ENCODE data around the gene GNAI1. TPM values are rescaled to one million over a fixed set of nuclear protein-coding genes. Genes with fewer than 3 reads are reported as not detected.

GNAI1 gene
- polyA plus RNA-seq, 2 of the 4 experiments (the other 2 are of a cell fraction): 46.3 to 96.3 TPM

DNA sequence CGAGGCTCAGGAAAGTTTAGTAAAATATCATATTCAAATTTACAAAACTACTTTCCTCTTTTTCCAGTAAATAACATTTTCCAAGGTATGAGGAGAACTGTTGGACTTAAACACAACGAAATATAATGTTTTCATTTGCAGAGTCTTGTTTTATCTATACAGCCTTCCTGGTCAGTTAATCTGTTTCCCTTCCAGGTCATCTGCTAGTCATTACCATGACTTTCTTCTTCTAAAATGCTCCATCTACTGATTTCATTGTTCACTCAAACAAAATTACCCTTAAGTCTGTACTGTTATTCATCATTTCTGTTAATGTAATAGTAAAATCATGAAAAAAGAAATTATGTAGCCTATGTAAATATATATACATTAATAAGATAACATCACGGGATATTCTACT is 69.8 kb downstream of the GNAI1 start:
- TF ChIP-seq SMC3 (IDR thresholded peaks at IDR 0.05): no peak
- Histone ChIP-seq H3K27ac (no peak overlapping the region), H3K4me3 (no peak overlapping the region), H3K4me2 (no peak overlapping the region), H3K4me1 (peaks cover 19% of the 10 kb centered on the region), H3K9me3 (no peaks in the 10 kb centered on the region)
- POLR2A ChIA-PET: no interaction called here
- ATAC-seq (no peak), DNase-seq (ENCODE audit: low read depth in 1 of 2, low spot score in 1 of 2) (no peak), FAIRE-seq (peak; percentile 28)
- 58% methylated on average over 3 of the region's 3 CpGs for WGBS (ENCODE audit: missing lambda C conversion rate)
- CTCF ChIA-PET: interaction anchor here (0.7 to 1.3 kb wide), 2 partner anchors 11 to 38 kb away, joined by 3 to 6 read pairs; no protein-coding TSS in a partner anchor

DNA sequence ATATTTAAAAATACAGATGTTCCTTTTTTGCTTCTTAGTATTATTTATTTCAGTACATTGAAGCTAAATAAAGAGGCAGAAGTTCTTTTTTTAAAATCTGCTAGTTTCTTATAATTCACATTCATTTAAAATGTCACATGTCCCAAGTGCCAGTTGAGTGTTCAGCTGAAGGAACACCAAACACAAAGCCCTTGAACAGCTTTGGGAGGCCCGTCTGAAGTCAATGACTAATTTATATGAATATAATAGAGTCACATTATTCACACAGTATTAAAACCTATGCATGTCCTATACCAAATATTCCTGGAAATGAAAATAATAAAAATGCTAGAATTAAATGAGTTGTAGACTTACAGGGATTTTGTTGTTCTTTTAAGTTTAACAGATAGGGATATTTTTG is 70.3 kb downstream of the GNAI1 start:
- POLR2A ChIA-PET: no interaction called here
- no peak overlapping the region for H3K27ac ChIP-seq
- no peak for FAIRE-seq
- no peaks in the 10 kb centered on the region for H3K9me3 ChIP-seq
- H3K4me3 ChIP-seq: no peak overlapping the region
- 80% methylated on average over 1 of the region's 1 CpG for WGBS (ENCODE audit: missing lambda C conversion rate)
- CTCF ChIA-PET: interaction anchor here (0.7 to 1.3 kb wide), 2 partner anchors 10 to 37 kb away, joined by 3 to 6 read pairs; no protein-coding TSS in a partner anchor
- H3K4me2 ChIP-seq: no peak overlapping the region
- DNase-seq (ENCODE audit: low read depth in 1 of 2, low spot score in 1 of 2): no peak
- no peak for ATAC-seq
- TF ChIP-seq MAFK (IDR thresholded peaks at IDR 0.05; ENCODE audit: partially characterized antibody) (no peak), CHD4 (IDR thresholded peaks at IDR 0.05; ENCODE audit: borderline replicate concordance) (no peak), RFX5 (IDR thresholded peaks at IDR 0.05) (no peak)
- H3K4me1 ChIP-seq: peaks cover 23% of the 10 kb centered on the region

DNA sequence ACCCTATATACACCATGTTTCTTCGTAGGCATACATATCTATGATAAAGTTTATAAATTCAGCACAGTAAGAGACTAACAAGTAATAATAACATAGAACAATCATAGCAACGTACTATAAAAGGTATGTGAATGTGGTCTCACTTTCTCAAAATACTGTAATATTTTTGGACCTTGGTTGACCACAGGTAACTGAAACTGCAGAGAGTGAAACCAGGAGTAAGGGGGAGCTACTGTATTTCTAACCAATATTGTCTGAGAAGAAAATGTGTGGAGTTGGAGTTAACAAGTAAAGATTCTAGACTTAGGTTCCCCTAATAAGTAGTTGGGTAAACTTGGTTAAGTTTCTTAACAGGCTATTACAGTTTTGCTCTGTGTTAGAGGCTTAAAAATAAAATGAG is 72.1 kb downstream of the GNAI1 start:
- ATAC-seq (no peak), FAIRE-seq (no peak), DNase-seq (ENCODE audit: low read depth in 1 of 2, low spot score in 1 of 2) (no peak)
- WGBS (ENCODE audit: missing lambda C conversion rate): 98% methylated on average over 2 of the region's 2 CpGs
- H3K4me3 ChIP-seq: no peak overlapping the region
- no peak overlapping the region for H3K27ac ChIP-seq
- no peaks in the 10 kb centered on the region for H3K9me3 ChIP-seq
- TF ChIP-seq, protein P1, sequence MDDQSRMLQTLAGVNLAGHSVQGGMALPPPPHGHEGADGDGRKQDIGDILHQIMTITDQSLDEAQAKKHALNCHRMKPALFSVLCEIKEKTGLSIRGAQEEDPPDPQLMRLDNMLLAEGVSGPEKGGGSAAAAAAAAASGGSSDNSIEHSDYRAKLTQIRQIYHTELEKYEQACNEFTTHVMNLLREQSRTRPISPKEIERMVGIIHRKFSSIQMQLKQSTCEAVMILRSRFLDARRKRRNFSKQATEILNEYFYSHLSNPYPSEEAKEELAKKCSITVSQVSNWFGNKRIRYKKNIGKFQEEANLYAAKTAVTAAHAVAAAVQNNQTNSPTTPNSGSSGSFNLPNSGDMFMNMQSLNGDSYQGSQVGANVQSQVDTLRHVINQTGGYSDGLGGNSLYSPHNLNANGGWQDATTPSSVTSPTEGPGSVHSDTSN (IDR thresholded peaks at IDR 0.05): no peak
- TF ChIP-seq RARB (CRISPR knock-in tag; IDR thresholded peaks at IDR 0.05): no peak
- TF ChIP-seq, protein P2, sequence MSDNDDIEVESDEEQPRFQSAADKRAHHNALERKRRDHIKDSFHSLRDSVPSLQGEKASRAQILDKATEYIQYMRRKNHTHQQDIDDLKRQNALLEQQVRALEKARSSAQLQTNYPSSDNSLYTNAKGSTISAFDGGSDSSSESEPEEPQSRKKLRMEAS (IDR thresholded peaks at IDR 0.05): no peak
- ChIA-PET POLR2A (no interaction called here), CTCF (interaction anchor here (1.0 kb wide), 1 partner anchor 61 kb away, joined by 3 read pairs; no protein-coding TSS in a partner anchor)
- H3K4me1 ChIP-seq: peaks cover 36% of the 10 kb centered on the region
- H3K4me2 ChIP-seq: no peak overlapping the region

DNA sequence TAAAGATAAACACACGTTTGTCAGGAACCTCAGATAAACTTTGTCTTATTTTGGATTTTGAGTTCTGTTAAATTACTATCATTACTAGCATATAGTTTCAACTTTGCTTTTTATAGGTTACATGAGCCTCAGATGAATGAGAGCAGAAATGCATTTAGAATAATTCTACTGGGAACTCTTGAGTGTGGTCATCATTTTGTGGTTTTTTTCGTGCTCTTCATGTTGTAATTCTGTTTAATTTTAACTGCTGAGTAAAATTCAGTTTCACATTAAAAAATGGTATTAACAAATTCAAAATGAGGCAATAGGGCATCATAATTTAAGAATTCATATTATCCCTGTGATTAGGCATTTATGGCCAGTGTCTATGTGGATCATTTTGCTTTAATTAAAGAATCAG is 72.9 kb downstream of the GNAI1 start:
- Histone ChIP-seq H3K27ac (no peak overlapping the region), H3K4me3 (no peak overlapping the region), H3K4me2 (no peak overlapping the region), H3K9me3 (no peaks in the 10 kb centered on the region), H3K4me1 (peaks cover 36% of the 10 kb centered on the region)
- no peak for FAIRE-seq
- no peak for DNase-seq (ENCODE audit: low read depth in 1 of 2, low spot score in 1 of 2)
- 60% methylated on average over 2 of the region's 2 CpGs for WGBS (ENCODE audit: missing lambda C conversion rate)
- POLR2A ChIA-PET: no interaction called here
- TF ChIP-seq NR3C1 (IDR thresholded peaks at IDR 0.05): no peak
- TF ChIP-seq RAD21 (conservative IDR thresholded peaks at IDR 0.05 in 1 of 2, IDR thresholded peaks at IDR 0.05 in 1 of 2): no peak
- TF ChIP-seq CHD4 (IDR thresholded peaks at IDR 0.05; ENCODE audit: borderline replicate concordance): no peak
- CTCF ChIA-PET: no interaction called here
- no peak for ATAC-seq

DNA sequence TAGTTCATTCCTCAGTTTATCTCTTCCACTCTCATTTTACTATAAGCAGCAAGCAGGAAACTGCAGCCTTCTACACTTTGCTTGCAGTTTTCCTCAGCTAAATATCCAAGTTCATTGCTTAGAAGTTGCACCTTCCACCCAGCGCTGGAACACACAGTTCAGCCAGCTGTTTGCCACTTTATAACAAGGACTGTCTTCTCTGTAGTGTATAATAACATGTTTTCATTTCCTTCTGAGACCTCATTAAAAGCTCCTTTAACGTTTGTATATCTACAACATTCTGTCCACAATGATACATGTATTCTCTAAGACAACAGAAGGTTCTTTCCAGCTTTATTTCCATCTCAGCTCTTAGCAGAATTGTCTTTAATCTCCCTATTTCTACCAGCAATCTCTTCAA is 74.1 kb downstream of the GNAI1 start:
- DNase-seq (ENCODE audit: low read depth in 1 of 2, low spot score in 1 of 2) (no peak), FAIRE-seq (no peak), ATAC-seq (no peak)
- Histone ChIP-seq H3K27ac (no peak overlapping the region), H3K4me1 (peaks cover 39% of the 10 kb centered on the region), H3K4me2 (no peak overlapping the region), H3K9me3 (no peaks in the 10 kb centered on the region), H3K4me3 (no peak overlapping the region)
- CTCF ChIA-PET: interaction anchor here (0.5 kb wide), 1 partner anchor 101 kb away, joined by 3 read pairs; no protein-coding TSS in a partner anchor
- WGBS (ENCODE audit: missing lambda C conversion rate): 63% methylated on average over 2 of the region's 2 CpGs
- TF ChIP-seq JUNB (IDR thresholded peaks at IDR 0.05): no peak
- TF ChIP-seq MAZ (IDR thresholded peaks at IDR 0.05; ENCODE audit: borderline replicate concordance, low read depth, low read length): no peak
- TF ChIP-seq NFE2L2 (conservative IDR thresholded peaks at IDR 0.05; ENCODE audit: low read length): no peak
- TF ChIP-seq SMC3 (IDR thresholded peaks at IDR 0.05): no peak
- TF ChIP-seq, protein P3, sequence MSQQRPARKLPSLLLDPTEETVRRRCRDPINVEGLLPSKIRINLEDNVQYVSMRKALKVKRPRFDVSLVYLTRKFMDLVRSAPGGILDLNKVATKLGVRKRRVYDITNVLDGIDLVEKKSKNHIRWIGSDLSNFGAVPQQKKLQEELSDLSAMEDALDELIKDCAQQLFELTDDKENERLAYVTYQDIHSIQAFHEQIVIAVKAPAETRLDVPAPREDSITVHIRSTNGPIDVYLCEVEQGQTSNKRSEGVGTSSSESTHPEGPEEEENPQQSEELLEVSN (IDR thresholded peaks at IDR 0.05; ENCODE audit: borderline replicate concordance, low read depth): no peak
- no peak for TF ChIP-seq HOXA7 (CRISPR knock-in tag; IDR thresholded peaks at IDR 0.05)
- no peak for TF ChIP-seq ESRRA (IDR thresholded peaks at IDR 0.05; ENCODE audit: borderline replicate concordance, low read length)
- TF ChIP-seq HOXB13 (CRISPR knock-in tag; IDR thresholded peaks at IDR 0.05; ENCODE audit: low read depth): no peak
- POLR2A ChIA-PET: no interaction called here

All from A549 (cell line).